Astrocyte of the spinal cord (primary cell): ENCODE measurements around the gene SMURF1.

Experiments used
- DNase-seq: peaks from one replicate; pipeline ENCODE4 v3.0.0; 2011; ENCODE audit warnings: low read depth, low spot score
- H3K4me3 ChIP-seq: 2 replicates; pipeline ENCODE4 v1.5.1; 2011; ENCODE audit warnings: low read depth, mild to moderate bottlenecking, low read length, moderate library complexity
- CTCF ChIP-seq: IDR thresholded peaks from 2 replicates; pipeline ENCODE4 v1.5.1; 2012; ENCODE audit warnings: low read depth, mild to moderate bottlenecking, low read length, inconsistent platforms
- in situ Hi-C: cut with HindIII; loops from 2 replicates; pipeline ENCODE4 v1.10.0; 2017; ENCODE audit warnings: low sequenced_read_pairs

The SMURF1 gene

GRCh38 chr7:99094401-99094800, 49.5 kb downstream of the SMURF1 start:
- no peak overlapping the region for H3K4me3 ChIP-seq
- no peak for DNase-seq
- in situ Hi-C loops = no loop called here
- no peak for TF ChIP-seq CTCF

- no peak for TF ChIP-seq CTCF
- in situ Hi-C loops = no loop called here
- H3K4me3 ChIP-seq = no peak overlapping the region
- DNase-seq = peak; percentile 32
Measured at GRCh38 chr7:99092064-99092720, 51.7 kb downstream of the SMURF1 start.

GRCh38 chr7:99090771-99091542, 53.0 kb downstream of the SMURF1 start:
- H3K4me3 ChIP-seq = no peak overlapping the region
- in situ Hi-C loops = no loop called here
- DNase-seq = peak; percentile 44
- no peak for TF ChIP-seq CTCF

- TF ChIP-seq CTCF = no peak
- in situ Hi-C loops = no loop called here
- H3K4me3 ChIP-seq = no peak overlapping the region
- no peak for DNase-seq
Measured at GRCh38 chr7:99089914-99090629, 53.8 kb downstream of the SMURF1 start.

GRCh38 chr7:99086944-99087343, 57.0 kb downstream of the SMURF1 start:
- no peak for DNase-seq
- H3K4me3 ChIP-seq = no peak overlapping the region
- TF ChIP-seq CTCF = no peak
- in situ Hi-C loops = no loop called here

- no peak for TF ChIP-seq CTCF
- no peak for DNase-seq
- in situ Hi-C loops = no loop called here
- no peak overlapping the region for H3K4me3 ChIP-seq
Measured at GRCh38 chr7:99086532-99086931, 57.4 kb downstream of the SMURF1 start.
